GM12872 (cell line): Measurements from ENCODE around the gene ID1.

Experiments
- CTCF ChIP-seq: IDR thresholded peaks from 3 replicates; pipeline ENCODE4 v1.5.1; 2011; ENCODE audit warnings: low read depth, mild to moderate bottlenecking, low read length, moderate library complexity; ENCODE audit not compliant: insufficient read depth

The ID1 gene

GRCh38 chr20:31602779-31603441, 2.2 kb upstream of the ID1 start:
- TF ChIP-seq CTCF, result no peak

GRCh38 chr20:31603822-31604566, 1.1 kb upstream of the ID1 start:
- no peak for TF ChIP-seq CTCF

- TF ChIP-seq CTCF, result no peak
Observed at GRCh38 chr20:31604567-31605030, 490 bp upstream of the ID1 start.

GRCh38 chr20:31605902-31606803, 1.1 kb downstream of the ID1 start:
- TF ChIP-seq CTCF, result no peak

- TF ChIP-seq CTCF, result no peak
Observed at GRCh38 chr20:31606804-31607639, 1.9 kb downstream of the ID1 start.

- TF ChIP-seq CTCF, result no peak
Observed at GRCh38 chr20:31607640-31608250, 2.7 kb downstream of the ID1 start.
